Subcutaneous abdominal adipose tissue (tissue), 5 donors: ENCODE results near the gene GPR107.
"Not testable (repeated sequence)": the region's sequence is repeated elsewhere in the genome, so short reads cannot be mapped to it uniquely, and the experiment has no call there.

Experiments
- H3K27ac ChIP-seq: one replicate; pipeline ENCODE4 v1.7.0; 2013; ENCODE audit warnings: low read depth, mild to moderate bottlenecking, inconsistent platforms, low read length, moderate library complexity
- H3K27me3 ChIP-seq, 5 donors: one replicate each; pipeline ENCODE4 v1.7.0; 2013; ENCODE audit warnings: low read length in 5 of 5, inconsistent platforms in 1 of 5; ENCODE audit not compliant: control insufficient read depth in 5 of 5, insufficient read depth in 4 of 5
- H3K36me3 ChIP-seq, 5 donors: one replicate each; pipeline ENCODE4 v1.7.0; 2013; ENCODE audit warnings: low read length in 5 of 5; ENCODE audit not compliant: control insufficient read depth in 5 of 5, insufficient read depth in 5 of 5
- H3K4me1 ChIP-seq, 5 donors: one replicate each; pipeline ENCODE4 v1.7.0; 2013; ENCODE audit warnings: low read length in 5 of 5, mild to moderate bottlenecking in 3 of 5, moderate library complexity in 1 of 5; ENCODE audit not compliant: control insufficient read depth in 5 of 5, insufficient read depth in 5 of 5
- H3K4me3 ChIP-seq, 5 donors: one replicate each; pipeline ENCODE4 v1.7.0; 2013; ENCODE audit warnings: low read length in 5 of 5, low read depth in 1 of 5
- H3K9ac ChIP-seq, 5 donors: one replicate each; pipeline ENCODE4 v1.7.0; 2013; ENCODE audit warnings: low read length in 5 of 5, mild to moderate bottlenecking in 4 of 5, moderate library complexity in 3 of 5
- H3K9me3 ChIP-seq, 5 donors: one replicate each; pipeline ENCODE4 v1.7.0; 2013; ENCODE audit warnings: low read length in 5 of 5; ENCODE audit not compliant: control insufficient read depth in 5 of 5
- donor health status: healthy.
- donor health status: healthy.
- donor health status: healthy.
- donor health status: healthy.
- donor health status: healthy.

GPR107 gene

GRCh38 chr9:130017510-130017909 lies 36.2 kb upstream of the GPR107 start:
- not testable (repeated sequence) for H3K4me3 ChIP-seq, H3K9me3 ChIP-seq, H3K4me1 ChIP-seq, H3K36me3 ChIP-seq, H3K27ac ChIP-seq, H3K9ac ChIP-seq, H3K27me3 ChIP-seq

- Histone ChIP-seq H3K27ac (no peak overlapping the region), H3K9me3 (no peaks in the 10 kb centered on the region), H3K4me3 (no peak overlapping the region), H3K9ac (no peak overlapping the region), H3K36me3 (no peaks in the 10 kb centered on the region), H3K4me1 (peaks cover 0 to 10% (median 3%) of the 10 kb centered on the region in 5 donors), H3K27me3 (no peaks in the 10 kb centered on the region)
Measured at GRCh38 chr9:130018265-130018664, 35.4 kb upstream of the GPR107 start.

- Histone ChIP-seq H3K9ac (no peak overlapping the region), H3K4me3 (no peak overlapping the region), H3K36me3 (no peaks in the 10 kb centered on the region), H3K27ac (no peak overlapping the region), H3K27me3 (no peaks in the 10 kb centered on the region), H3K4me1 (peaks cover 0 to 13% (median 7%) of the 10 kb centered on the region in 5 donors), H3K9me3 (no peaks in the 10 kb centered on the region)
Measured at GRCh38 chr9:130020618-130021017, 33.1 kb upstream of the GPR107 start.

GRCh38 chr9:130021123-130021522 lies 32.6 kb upstream of the GPR107 start:
- no peaks in the 10 kb centered on the region for H3K9me3 ChIP-seq
- peaks cover 0 to 13% (median 7%) of the 10 kb centered on the region in 5 donors for H3K4me1 ChIP-seq
- no peak overlapping the region for H3K27ac ChIP-seq
- no peaks in the 10 kb centered on the region for H3K36me3 ChIP-seq
- no peak overlapping the region for H3K4me3 ChIP-seq
- H3K27me3 ChIP-seq = no peaks in the 10 kb centered on the region
- H3K9ac ChIP-seq = no peak overlapping the region

GRCh38 chr9:130021842-130022241 lies 31.9 kb upstream of the GPR107 start:
- H3K4me3 ChIP-seq, H3K27me3 ChIP-seq, H3K9ac ChIP-seq, H3K36me3 ChIP-seq, H3K9me3 ChIP-seq, H3K27ac ChIP-seq: not testable (repeated sequence)
- H3K4me1 ChIP-seq = peaks cover 0 to 13% (median 10%) of the 10 kb centered on the region in 5 donors

GRCh38 chr9:130022566-130023143 lies 31.1 kb upstream of the GPR107 start:
- H3K9me3 ChIP-seq = peaks cover 0 to 3% (median 0%) of the 10 kb centered on the region in 5 donors
- no peaks in the 10 kb centered on the region for H3K27me3 ChIP-seq
- H3K36me3 ChIP-seq = no peaks in the 10 kb centered on the region
- H3K27ac ChIP-seq = no peak overlapping the region
- H3K9ac ChIP-seq = no peak overlapping the region
- H3K4me1 ChIP-seq = peaks cover 0 to 13% (median 10%) of the 10 kb centered on the region in 5 donors
- no peak overlapping the region for H3K4me3 ChIP-seq

- no peak overlapping the region for H3K4me3 ChIP-seq
- H3K9ac ChIP-seq = no peak overlapping the region
- no peak overlapping the region for H3K27ac ChIP-seq
- H3K4me1 ChIP-seq = peaks cover 0 to 13% (median 10%) of the 10 kb centered on the region in 5 donors
- peaks cover 0 to 4% (median 0%) of the 10 kb centered on the region in 5 donors for H3K9me3 ChIP-seq
- no peaks in the 10 kb centered on the region for H3K36me3 ChIP-seq
- no peaks in the 10 kb centered on the region for H3K27me3 ChIP-seq
Measured at GRCh38 chr9:130023144-130023787, 30.4 kb upstream of the GPR107 start.

- Histone ChIP-seq H3K9me3 (peaks cover 0 to 4% (median 0%) of the 10 kb centered on the region in 5 donors), H3K27me3 (no peaks in the 10 kb centered on the region), H3K4me1 (peaks cover 0 to 14% (median 11%) of the 10 kb centered on the region in 5 donors), H3K27ac (no peak overlapping the region), H3K36me3 (no peaks in the 10 kb centered on the region), H3K4me3 (no peak overlapping the region), H3K9ac (no peak overlapping the region)
Measured at GRCh38 chr9:130023994-130024596, 29.6 kb upstream of the GPR107 start.

GRCh38 chr9:130024597-130024994 lies 29.1 kb upstream of the GPR107 start:
- no peaks in the 10 kb centered on the region for H3K36me3 ChIP-seq
- H3K9ac ChIP-seq = no peak overlapping the region
- no peak overlapping the region for H3K27ac ChIP-seq
- no peak overlapping the region for H3K4me3 ChIP-seq
- no peaks in the 10 kb centered on the region for H3K27me3 ChIP-seq
- H3K4me1 ChIP-seq = peaks cover 0 to 14% (median 11%) of the 10 kb centered on the region in 5 donors
- peaks cover 0 to 4% (median 0%) of the 10 kb centered on the region in 5 donors for H3K9me3 ChIP-seq

GRCh38 chr9:130026583-130027340 lies 26.9 kb upstream of the GPR107 start:
- Histone ChIP-seq H3K4me3 (no peak overlapping the region), H3K4me1 (peaks cover 0 to 20% (median 10%) of the 10 kb centered on the region in 5 donors), H3K27ac (no peak overlapping the region), H3K27me3 (no peaks in the 10 kb centered on the region), H3K9ac (no peak overlapping the region), H3K9me3 (peaks cover 0 to 4% (median 0%) of the 10 kb centered on the region in 5 donors), H3K36me3 (no peaks in the 10 kb centered on the region)
